Measurements from ENCODE around the gene RAB3GAP2. TPM values are rescaled to one million over a fixed set of nuclear protein-coding genes. Genes with fewer than 3 reads are reported as not detected.
"Not testable (repeated sequence)": the region's sequence is repeated elsewhere in the genome, so short reads cannot be mapped to it uniquely, and the experiment has no call there.

RAB3GAP2 gene
- total RNA-seq, 1 donor from 2014 or later, result 38.7 TPM

- no peak for DNase-seq
Observed at GRCh38 chr1:220290140-220290761, 18.0 kb upstream of the RAB3GAP2 start.

GRCh38 chr1:220287129-220287528 is 14.9 kb upstream of the RAB3GAP2 start:
- no peak for DNase-seq

GRCh38 chr1:220283625-220284024 is 11.4 kb upstream of the RAB3GAP2 start:
- DNase-seq, result no peak

GRCh38 chr1:220281159-220281574 is 8.9 kb upstream of the RAB3GAP2 start:
- DNase-seq, result no peak

GRCh38 chr1:220280249-220280648 is 8.0 kb upstream of the RAB3GAP2 start:
- DNase-seq, result no peak

GRCh38 chr1:220278991-220279390 is 6.7 kb upstream of the RAB3GAP2 start:
- DNase-seq, result no peak

GRCh38 chr1:220275430-220275829 is 3.2 kb upstream of the RAB3GAP2 start:
- DNase-seq, result no peak

GRCh38 chr1:220274251-220274855 is 2.1 kb upstream of the RAB3GAP2 start:
- no peak for DNase-seq

GRCh38 chr1:220272841-220273090 is 513 bp upstream of the RAB3GAP2 start:
- no peak for DNase-seq

- DNase-seq, result no peak
Observed at GRCh38 chr1:220271706-220272046, 577 bp downstream of the RAB3GAP2 start.

GRCh38 chr1:220269036-220269435 is 3.2 kb downstream of the RAB3GAP2 start:
- no peak for DNase-seq

GRCh38 chr1:220267630-220268029 is 4.6 kb downstream of the RAB3GAP2 start:
- no peak for DNase-seq

GRCh38 chr1:220260228-220260627 is 12.0 kb downstream of the RAB3GAP2 start:
- not testable (repeated sequence) for DNase-seq

GRCh38 chr1:220259756-220260155 is 12.5 kb downstream of the RAB3GAP2 start:
- DNase-seq, result not testable (repeated sequence)

GRCh38 chr1:220256194-220256593 is 16.1 kb downstream of the RAB3GAP2 start:
- DNase-seq, result not testable (repeated sequence)

- DNase-seq, result no peak
Observed at GRCh38 chr1:220255204-220255603, 17.0 kb downstream of the RAB3GAP2 start.

- DNase-seq, result not testable (repeated sequence)
Observed at GRCh38 chr1:220253290-220253689, 19.0 kb downstream of the RAB3GAP2 start.

GRCh38 chr1:220251272-220251671 is 21.0 kb downstream of the RAB3GAP2 start:
- no peak for DNase-seq

GRCh38 chr1:220250681-220251080 is 21.6 kb downstream of the RAB3GAP2 start:
- no peak for DNase-seq

GRCh38 chr1:220249522-220249921 is 22.7 kb downstream of the RAB3GAP2 start:
- DNase-seq, result no peak

GRCh38 chr1:220248715-220249265 is 23.5 kb downstream of the RAB3GAP2 start:
- not testable (repeated sequence) for DNase-seq

GRCh38 chr1:220245900-220246299 is 26.4 kb downstream of the RAB3GAP2 start:
- DNase-seq, result not testable (repeated sequence)

- DNase-seq, result no peak
Observed at GRCh38 chr1:220243947-220244346, 28.3 kb downstream of the RAB3GAP2 start.

GRCh38 chr1:220241072-220241663 is 31.1 kb downstream of the RAB3GAP2 start:
- DNase-seq, result no peak
